ENCODE data around the gene DMBX1. TPM values are rescaled to one million over a fixed set of nuclear protein-coding genes. Genes with fewer than 3 reads are reported as not detected.

Gene DMBX1
- total RNA-seq, 4 donors from 2014 or later = 0.25 to 0.55 (median 0.30) TPM; not detected in 1

GRCh38 chr1:46457178-46457577 lies 32.5 kb upstream of the DMBX1 start:
- H3K27ac ChIP-seq = no peak overlapping the region
- H3K9me3 ChIP-seq = no peaks in the 10 kb centered on the region
- H3K36me3 ChIP-seq = no peaks in the 10 kb centered on the region
- WGBS = 86% methylated on average over 6 of the region's 6 CpGs
- no peak for DNase-seq (ENCODE audit: low spot score in 2 of 2)
- no peak for TF ChIP-seq POLR2AphosphoS5 (IDR thresholded peaks at IDR 0.05)
- no peak for TF ChIP-seq POLR2A (IDR thresholded peaks at IDR 0.05)
- TF ChIP-seq, protein P1, sequence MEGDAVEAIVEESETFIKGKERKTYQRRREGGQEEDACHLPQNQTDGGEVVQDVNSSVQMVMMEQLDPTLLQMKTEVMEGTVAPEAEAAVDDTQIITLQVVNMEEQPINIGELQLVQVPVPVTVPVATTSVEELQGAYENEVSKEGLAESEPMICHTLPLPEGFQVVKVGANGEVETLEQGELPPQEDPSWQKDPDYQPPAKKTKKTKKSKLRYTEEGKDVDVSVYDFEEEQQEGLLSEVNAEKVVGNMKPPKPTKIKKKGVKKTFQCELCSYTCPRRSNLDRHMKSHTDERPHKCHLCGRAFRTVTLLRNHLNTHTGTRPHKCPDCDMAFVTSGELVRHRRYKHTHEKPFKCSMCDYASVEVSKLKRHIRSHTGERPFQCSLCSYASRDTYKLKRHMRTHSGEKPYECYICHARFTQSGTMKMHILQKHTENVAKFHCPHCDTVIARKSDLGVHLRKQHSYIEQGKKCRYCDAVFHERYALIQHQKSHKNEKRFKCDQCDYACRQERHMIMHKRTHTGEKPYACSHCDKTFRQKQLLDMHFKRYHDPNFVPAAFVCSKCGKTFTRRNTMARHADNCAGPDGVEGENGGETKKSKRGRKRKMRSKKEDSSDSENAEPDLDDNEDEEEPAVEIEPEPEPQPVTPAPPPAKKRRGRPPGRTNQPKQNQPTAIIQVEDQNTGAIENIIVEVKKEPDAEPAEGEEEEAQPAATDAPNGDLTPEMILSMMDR (IDR thresholded peaks at IDR 0.05) = no peak
- TF ChIP-seq EP300 (IDR thresholded peaks at IDR 0.05) = no peak
- no peaks in the 10 kb centered on the region for H3K4me1 ChIP-seq
- no peak overlapping the region for H3K4me3 ChIP-seq
- peaks cover 31% of the 10 kb centered on the region for H3K27me3 ChIP-seq

GRCh38 chr1:46458190-46458589 lies 31.4 kb upstream of the DMBX1 start:
- Histone ChIP-seq H3K4me1 (no peaks in the 10 kb centered on the region), H3K9me3 (no peaks in the 10 kb centered on the region), H3K4me3 (no peak overlapping the region), H3K27ac (no peak overlapping the region), H3K36me3 (no peaks in the 10 kb centered on the region), H3K27me3 (peaks cover 27% of the 10 kb centered on the region)
- DNase-seq (ENCODE audit: low spot score in 2 of 2) = no peak
- TF ChIP-seq, protein P1 (IDR thresholded peaks at IDR 0.05) = no peak
- TF ChIP-seq EP300 (IDR thresholded peaks at IDR 0.05) = no peak
- 77% methylated on average over 3 of the region's 4 CpGs for WGBS

- H3K36me3 ChIP-seq = no peaks in the 10 kb centered on the region
- WGBS = 74% methylated on average over 3 of the region's 7 CpGs
- H3K27ac ChIP-seq = no peak overlapping the region
- no peak for TF ChIP-seq POLR2AphosphoS5 (IDR thresholded peaks at IDR 0.05)
- TF ChIP-seq EP300 (IDR thresholded peaks at IDR 0.05) = no peak
- no peak for TF ChIP-seq POLR2A (IDR thresholded peaks at IDR 0.05)
- TF ChIP-seq, protein P1 (IDR thresholded peaks at IDR 0.05) = no peak
- no peak overlapping the region for H3K4me3 ChIP-seq
- peaks cover 27% of the 10 kb centered on the region for H3K27me3 ChIP-seq
- H3K4me1 ChIP-seq = no peaks in the 10 kb centered on the region
- H3K9me3 ChIP-seq = no peaks in the 10 kb centered on the region
- DNase-seq (ENCODE audit: low spot score in 2 of 2) = no peak
Measured at GRCh38 chr1:46458846-46459245, 30.8 kb upstream of the DMBX1 start.

DNA sequence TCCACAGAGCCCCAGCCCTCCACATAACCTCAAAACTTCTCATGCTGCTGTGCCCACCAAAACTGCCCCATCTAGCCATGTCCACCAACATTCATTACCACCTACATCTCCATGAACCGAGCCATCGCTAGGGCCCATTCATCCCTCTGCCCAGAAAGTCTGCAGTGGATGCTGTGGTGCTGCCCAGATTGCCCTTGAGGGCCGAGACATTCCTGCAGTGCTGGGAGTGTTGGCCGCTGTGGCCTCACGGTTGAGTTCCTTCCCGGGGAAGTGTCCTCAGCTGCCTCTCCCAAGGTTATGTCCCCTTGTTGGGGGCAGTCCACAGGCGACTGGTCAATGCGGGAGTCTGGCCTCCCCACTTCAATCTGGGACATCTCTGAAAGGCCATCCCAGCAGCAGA lies 30.3 kb upstream of the DMBX1 start:
- Histone ChIP-seq H3K4me3 (no peak overlapping the region), H3K27me3 (peaks cover 23% of the 10 kb centered on the region), H3K36me3 (no peaks in the 10 kb centered on the region), H3K4me1 (no peaks in the 10 kb centered on the region), H3K9me3 (no peaks in the 10 kb centered on the region), H3K27ac (no peak overlapping the region)
- 81% methylated on average over 8 of the region's 8 CpGs for WGBS
- no peak for DNase-seq (ENCODE audit: low spot score in 2 of 2)
- TF ChIP-seq EP300 (IDR thresholded peaks at IDR 0.05) (no peak), POLR2A (IDR thresholded peaks at IDR 0.05) (no peak), POLR2AphosphoS5 (IDR thresholded peaks at IDR 0.05) (no peak)
- TF ChIP-seq, protein P1 (IDR thresholded peaks at IDR 0.05) = no peak

GRCh38 chr1:46461017-46461808 lies 28.4 kb upstream of the DMBX1 start:
- Histone ChIP-seq H3K27me3 (peaks cover 18% of the 10 kb centered on the region), H3K27ac (no peak overlapping the region), H3K4me1 (peaks cover 3% of the 10 kb centered on the region), H3K9me3 (no peaks in the 10 kb centered on the region), H3K4me3 (no peak overlapping the region), H3K36me3 (no peaks in the 10 kb centered on the region)
- WGBS = 68% methylated on average over 11 of the region's 11 CpGs
- TF ChIP-seq POLR2AphosphoS5 (IDR thresholded peaks at IDR 0.05) (no peak), POLR2A (IDR thresholded peaks at IDR 0.05) (no peak), EP300 (IDR thresholded peaks at IDR 0.05) (no peak)
- TF ChIP-seq, protein P1 (IDR thresholded peaks at IDR 0.05) = no peak
- DNase-seq (ENCODE audit: low spot score in 2 of 2) = no peak

Data from suprapubic skin (tissue), 4 donors.